Hematopoietic multipotent progenitor cell treated with erythropoietin and hydrocortisone succinate and interleukin-3 and kit ligand, for 6 days (in vitro differentiated cells): ENCODE data around the gene AK2.
A peak's percentile ranks its signal among the peaks of the same experiment; 100 is the strongest.

Experiments used
- DNase-seq: peaks from one replicate; pipeline ENCODE4 v3.0.0-alpha.2; 2015

The AK2 gene

DNA sequence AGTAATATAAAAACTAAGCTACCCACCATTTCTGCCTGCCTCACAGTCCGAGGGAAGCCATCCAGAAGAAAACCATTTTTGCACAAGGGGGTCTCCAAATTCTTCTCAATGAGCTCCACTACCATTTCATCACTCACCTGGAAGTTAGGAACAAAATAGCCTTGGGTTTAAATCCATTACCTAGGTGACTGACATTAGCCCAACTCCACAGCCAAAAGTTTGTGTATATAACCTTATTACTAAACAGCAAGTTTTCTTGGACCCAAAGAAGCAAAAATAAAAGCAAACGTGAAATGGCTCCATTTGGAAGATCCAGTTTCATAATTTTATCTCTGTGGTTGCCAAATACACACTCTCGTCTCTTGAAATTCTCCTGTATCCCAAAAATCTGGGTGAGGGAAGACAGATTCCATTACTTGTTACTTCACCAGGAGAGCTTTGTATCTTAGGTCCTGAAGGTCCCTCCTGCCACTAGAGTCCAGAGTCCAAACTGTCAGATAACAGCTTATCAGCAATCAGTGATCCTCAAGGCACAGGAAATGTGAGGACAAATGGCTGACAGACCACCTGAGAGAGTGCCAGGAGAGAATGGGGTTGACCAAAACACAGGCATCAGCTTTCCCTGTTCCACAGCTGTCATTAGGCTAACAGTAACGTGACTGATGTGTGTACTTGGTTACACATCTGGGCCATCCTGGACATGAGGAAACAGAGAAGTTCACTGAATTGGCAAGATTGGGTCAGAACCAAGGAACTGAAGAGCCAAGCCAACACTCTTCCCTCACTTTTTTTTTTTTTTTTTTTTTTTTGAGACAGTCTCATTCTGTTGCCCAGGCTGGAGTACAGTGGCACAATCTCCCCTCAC, 14.9 kb downstream of the AK2 start:
- no peak for DNase-seq

DNA sequence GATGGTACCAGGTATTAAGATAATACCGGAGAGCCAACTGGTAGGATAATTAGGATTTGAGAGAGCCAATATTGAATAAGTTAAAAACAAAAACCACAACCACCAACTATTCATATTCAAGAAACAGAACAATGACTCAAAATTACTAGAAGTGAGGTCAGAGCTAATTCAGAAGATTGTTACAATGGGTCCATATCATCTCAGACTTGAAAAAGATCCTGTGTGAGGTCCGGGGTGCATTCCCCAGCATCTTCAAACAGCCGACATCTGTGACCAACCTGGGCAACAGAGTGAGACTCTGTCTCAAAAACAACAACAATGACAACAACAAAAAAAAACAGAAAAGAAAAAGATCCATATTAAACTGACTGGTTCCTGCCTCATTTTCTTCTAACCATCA, 18.6 kb downstream of the AK2 start:
- DNase-seq = no peak

DNA sequence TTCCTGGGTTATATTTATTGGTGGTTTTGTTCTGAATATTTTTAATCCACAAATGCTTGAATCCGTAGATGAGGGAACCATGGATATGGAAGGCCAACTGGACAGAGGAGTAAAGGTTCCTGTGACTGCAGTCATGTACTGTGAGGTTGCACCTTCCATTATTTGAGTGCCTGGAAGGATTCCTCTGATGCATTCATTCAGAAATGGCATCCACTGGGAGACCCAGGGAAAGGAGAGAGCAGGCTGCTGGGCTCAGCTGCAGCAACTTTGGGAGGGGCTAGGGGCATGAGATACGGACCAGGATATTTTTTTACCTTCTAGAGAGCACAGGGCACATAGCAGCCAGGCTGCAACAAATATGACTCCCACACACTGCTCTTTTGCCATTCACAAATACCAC, 19.5 kb downstream of the AK2 start:
- DNase-seq = no peak

DNA sequence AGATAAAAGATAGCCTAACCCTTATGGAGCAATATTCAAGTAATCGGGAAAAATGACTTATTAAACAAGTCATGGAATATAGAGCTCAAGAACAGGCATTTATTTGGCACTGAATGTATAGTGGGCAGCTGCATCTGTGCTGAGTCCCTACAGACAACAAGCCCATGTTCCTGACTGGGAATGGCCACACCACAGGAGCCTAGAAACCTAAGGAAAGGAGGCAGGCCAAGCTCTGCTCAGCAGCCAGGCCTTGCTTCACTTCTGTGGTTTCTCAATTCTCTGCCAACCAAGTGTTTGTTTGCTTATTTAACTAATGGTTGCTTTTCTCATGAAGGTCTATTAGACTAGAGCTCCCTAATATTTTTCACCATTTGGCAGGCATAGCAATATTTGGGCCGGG, 21.5 kb downstream of the AK2 start:
- DNase-seq = no peak

DNA sequence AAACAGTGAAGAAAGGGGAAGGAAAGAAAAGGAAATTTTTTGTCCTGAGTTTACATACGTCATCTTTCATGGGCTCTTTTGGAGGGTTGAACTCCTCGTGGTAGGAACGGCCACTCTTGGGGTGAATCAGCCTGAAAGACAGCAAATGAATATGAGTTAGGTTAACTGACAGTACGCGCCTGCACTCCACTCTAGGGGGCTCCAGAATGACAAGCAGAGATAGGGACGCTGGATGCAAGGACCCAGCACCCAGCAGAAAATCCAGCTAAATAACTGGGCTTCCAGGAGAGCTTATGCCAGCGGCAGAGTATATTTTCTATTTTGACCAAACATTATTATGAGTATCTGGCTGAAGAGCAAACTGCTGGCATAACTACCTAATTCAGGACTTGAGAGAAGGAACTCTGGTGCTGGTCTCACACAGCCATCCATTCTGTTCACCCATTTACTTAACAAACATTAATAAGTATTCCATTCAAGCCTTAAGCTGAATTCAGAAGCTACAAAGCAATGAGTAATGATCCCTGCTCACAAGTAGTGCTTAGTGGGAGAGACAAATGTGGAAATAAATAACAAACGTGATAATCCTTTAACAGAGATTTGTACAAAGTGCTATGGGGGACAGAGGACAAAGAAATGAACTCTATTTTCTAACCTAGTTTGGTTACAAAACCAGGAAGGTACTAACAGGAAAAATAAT, 22.1 kb downstream of the AK2 start:
- DNase-seq = no peak

DNA sequence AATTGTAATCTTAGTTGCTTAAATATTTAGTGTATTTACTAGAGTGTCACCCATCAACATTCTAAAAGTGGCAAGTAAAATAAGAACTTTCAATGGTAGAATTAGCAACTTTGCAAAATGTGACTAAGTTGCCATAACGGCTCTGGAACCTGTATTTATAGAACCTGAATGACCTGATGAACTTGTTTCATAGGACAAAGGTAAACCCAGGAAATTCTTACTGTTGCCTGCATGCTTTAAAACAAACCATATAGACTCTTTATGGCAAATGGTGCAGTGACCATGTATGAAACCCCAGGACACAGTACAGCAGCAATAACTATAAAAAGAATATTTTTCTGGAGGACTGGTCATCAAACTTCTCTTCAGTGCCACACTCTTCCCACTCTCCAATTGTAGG, 22.9 kb downstream of the AK2 start:
- no peak for DNase-seq

DNA sequence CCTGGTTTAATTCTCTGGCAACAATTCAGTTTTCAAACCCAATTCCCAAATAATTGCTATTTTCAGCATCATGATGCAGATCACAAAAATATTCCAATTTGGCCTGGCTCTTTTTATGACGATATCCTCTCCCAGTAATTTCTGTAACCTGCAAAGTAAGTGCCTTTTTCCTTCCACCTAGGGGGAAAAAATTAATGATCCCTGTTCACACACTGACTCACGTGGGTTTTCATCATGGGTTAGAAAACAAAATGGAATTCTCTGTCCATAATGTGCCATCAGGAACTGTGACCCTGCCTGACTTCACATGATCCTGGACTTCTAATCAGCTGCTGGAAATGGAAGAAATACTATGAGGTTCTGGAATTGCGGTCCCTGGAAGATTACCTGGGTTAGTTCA, 24.5 kb downstream of the AK2 start:
- no peak for DNase-seq

DNA sequence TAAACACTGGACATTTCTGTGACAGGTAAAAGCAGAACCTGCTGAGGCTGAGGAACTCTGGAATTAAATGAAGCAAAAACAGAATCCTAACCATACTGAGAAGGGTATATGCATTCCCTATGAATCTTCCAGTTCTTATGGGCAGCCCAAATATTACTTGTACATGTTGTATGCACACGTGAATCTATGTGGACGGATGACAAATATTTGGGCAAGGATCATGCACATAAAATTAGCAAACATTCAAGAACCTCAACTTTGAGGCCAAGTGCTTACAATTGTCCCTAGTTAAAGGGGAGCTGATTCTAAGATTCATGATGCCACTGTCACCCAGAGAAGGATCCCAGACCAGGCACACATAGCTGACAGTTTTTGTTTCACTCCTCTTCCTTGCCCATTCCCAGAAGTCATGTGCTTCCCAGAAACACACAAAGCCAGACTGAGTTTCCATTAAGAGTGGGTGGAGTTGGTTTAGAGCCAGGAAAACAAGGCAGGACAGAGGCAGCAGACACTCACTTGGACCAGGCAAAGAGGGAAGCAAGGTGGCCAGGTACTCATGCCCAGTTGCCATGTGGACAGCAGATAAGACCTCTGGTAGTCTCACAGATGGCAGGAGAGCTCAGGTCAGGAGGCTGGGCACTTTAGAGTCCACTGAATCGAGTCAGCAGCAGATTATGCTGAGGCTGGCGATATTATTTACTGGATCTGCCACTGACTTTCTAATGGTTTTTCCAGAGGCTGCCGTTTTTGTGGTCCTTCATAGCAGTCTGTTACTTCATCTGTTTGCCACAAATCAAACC, 25.6 kb downstream of the AK2 start:
- no peak for DNase-seq

DNA sequence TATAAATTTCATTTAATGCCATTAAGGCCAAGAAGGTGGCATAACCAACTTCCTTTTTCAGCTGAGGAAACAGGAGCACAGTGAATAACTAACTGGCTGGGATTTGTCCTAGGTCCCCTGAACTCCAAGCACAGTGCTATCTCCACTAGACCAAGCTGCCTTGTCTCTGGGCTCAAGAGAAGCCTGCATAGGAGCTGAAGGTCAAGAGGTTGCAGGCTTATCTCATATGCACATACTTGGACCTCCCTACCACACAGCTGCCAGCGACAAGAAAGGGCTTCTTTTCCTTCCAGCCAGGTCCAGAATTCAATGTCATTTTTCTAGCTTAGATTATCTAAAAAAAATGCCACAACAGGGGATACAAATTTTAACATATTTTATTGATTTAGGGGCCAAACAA, 27.1 kb downstream of the AK2 start:
- peak; percentile 90 for DNase-seq

DNA sequence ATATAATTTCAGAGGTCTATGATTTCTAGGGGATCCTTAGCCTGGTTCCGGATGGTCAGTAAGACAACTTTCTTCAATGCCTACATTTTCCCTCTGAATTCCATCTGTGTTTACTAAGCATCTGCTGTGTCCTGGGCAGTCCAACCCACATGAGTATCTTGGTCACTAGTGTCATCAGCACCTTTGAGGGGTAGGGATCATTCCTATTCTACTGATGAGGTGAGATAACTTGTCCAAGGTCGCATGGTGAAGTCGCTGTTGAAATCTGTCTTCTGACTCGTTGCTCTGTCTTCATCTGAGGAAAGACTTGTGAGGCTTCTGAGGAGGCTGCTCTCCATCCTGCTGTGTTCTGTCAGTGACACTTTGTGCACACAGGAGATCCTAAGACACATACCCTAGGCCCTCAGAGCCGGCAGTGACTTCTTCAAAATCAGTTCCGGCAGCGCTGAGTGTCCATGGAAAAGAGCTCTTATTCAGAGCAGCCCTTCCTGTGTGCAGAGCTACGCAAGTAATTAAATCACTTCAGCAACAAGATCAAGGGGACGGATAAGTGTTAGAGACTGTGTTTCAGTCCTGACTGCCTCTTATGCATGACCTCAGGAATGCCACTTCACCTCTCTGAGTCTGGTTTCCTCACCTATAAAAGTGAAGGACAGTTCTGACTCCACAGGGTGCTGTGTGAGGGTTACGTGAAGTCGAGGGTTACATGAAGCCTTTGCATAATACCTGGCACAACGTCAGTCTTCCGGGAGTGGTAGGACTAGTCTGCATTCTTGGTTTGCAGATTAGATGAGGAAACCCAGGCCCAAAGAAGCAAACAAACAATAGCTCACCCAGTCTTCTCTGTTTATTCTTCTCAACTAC, 28.4 kb downstream of the AK2 start:
- no peak for DNase-seq

DNA sequence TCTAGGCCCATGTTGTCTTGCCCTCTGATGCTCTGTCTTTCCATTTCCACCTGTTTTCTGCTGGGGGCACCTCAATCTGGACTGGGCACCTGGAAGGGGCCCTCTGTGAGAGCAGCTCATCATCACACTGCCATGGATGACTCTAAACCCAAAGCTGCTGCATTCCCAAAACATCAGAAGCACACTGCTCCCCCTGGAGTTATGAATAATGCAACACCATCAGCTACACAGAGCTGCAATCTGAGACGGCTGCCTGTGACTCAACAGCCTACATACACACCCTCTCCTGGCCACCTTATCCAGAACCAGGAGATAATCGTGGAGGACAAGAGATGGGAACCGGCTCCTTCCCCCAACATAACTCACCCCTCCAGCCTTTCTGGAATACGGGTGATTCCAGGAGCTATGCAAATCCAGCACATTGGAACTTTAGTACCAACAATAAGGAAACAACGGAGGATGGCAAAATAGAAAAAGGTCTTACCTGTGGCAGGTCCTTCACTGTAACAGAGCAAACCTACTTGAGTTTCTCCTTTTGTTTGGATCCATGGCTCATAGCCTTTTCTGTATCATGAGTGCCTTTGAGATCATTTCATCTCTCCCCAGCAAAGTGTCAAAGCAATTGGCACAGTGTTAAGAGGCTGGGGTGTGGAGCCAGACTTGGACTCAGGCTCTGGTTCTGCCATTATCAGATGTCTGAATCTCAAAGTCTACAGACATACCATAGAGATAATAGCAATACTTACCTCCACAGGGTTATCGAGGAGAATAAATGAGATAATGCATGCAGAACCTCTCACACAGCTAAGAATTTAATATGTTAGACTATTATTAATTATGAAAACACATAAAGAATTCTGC, 29.3 kb downstream of the AK2 start:
- peak; percentile 52 for DNase-seq

DNA sequence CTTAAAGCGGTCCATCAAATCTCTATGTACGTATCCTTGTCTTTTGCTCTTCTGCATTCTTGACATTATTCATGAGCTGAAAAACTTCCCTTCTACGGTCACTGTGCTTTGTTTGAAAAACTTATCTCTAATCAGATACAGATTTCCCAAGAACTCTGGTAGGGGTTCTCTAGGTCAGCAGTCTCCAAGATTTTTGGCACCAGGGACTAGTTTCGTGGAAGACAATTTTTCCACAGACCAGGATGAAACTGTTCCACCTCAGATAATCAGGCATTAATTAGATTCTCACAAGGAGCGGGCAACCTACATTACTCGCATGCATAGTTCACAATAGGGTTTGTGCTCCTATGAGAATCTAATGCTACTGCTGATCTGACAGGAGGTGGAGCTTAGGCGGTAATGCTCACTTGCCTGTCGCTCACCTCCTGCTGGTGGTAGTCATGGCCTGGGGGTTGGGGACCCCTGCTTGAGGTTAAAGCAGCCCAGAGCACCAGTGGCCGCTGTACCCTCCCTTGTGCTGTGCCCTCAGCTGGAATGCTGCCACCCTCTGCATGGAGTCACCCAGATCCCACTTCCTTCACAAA, 30.8 kb downstream of the AK2 start:
- no peak for DNase-seq

DNA sequence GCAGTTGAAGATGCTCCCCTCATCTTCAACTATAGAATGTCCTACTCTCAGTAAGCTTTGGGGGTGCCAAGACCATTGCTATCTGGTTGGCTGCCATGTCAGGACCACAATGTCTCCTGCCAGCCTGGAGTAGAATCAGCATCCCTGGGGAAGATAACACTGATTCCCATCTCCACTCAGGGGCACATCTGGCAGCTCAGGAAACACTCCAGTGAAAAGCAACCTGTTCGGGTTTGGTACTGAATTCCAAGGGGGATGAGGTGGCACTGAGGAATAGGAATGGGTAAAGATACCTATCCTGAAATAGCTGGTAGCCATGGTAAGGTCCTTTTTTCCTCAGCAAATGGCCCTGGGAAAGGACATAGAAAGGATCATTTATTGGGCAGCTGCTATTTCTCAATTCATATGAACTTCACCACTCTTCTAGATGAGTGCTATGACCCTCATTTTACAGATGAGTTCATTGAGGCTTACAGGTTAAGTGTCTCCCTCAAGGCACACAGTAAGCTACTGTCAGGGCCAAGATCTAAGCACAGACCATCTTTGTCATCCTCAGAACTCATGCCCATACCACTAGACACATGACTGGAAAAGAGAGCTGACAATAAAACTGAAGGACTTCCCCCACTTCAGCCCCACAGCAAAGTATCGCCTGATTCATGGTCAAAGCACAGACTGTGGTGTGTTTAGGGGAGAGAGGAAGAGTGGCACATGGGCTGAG, 31.4 kb downstream of the AK2 start:
- DNase-seq = no peak

DNA sequence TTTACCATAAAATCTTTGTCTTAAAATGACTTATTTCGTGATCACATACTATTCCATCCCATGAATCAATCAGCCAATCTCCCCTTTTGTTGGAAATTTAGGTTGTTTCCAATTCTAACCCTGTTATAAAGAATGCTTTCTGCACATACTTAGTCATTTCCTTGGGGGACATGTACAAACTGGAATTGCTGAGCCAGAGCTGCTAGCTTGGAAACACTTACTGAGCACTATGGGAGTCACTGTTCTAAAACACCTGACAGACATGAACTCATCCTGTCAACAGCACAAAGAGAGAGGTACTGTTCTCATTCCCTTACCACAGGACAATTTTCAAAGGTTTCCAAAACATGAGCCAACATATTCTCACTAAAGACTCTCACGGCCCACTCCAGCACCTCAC, 32.1 kb downstream of the AK2 start:
- DNase-seq = no peak

DNA sequence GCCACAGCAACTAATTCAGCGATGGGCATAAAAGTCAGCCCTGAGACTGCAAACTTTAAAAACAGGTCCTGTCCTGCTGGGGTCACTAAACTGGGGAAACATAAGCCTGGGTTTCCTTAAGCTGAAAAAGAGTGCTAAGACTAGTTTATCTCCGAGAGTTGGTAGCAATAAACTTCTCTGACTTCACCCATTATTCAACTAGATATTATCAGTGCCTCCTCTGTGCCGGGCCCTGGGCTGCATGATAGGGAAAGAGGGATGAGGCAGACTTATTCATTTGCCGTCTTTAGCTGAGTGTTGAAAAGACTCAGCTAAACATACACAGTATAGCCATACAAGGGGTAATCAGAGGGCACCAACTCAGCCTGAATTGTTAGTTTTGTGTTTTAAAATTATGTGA, 33.0 kb downstream of the AK2 start:
- no peak for DNase-seq

DNA sequence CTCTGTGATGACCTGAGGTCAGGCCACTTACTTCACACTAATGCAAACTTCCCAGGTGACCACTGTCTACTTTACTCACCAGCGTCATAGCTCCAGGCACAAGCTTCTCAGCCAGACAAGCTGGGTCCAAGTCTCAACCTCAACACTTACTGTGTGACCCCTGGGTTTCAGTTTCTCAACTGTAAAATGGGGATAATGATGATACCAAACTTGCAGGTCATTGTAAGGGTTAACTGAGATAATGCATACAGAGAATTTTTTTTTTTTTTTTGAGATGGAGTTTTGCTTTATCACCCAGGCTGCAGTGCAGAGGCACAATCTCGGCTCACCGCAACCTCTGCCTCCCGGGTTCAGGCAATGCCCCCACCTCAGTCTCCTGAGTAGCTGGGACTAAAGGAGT, 34.7 kb downstream of the AK2 start:
- no peak for DNase-seq

DNA sequence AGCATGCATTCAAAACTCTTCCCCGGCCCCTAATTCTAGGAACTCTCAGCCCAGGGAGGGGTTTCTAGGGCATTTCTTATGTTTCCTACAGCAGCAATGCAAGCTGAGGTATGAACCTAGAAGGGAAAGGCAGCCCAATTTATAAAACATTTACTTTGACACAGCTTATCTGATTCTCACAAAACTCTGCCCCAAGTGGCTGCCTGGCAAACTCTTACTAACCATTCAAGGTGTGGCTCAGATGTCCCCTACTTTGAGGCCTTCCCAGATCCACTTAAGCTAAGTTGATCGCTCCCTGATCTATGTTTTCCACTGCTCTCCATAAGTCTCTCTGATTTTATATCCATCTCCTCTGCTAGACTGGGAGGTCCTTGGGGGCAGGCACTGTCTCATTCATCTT, 35.4 kb downstream of the AK2 start:
- peak; percentile 55 for DNase-seq

DNA sequence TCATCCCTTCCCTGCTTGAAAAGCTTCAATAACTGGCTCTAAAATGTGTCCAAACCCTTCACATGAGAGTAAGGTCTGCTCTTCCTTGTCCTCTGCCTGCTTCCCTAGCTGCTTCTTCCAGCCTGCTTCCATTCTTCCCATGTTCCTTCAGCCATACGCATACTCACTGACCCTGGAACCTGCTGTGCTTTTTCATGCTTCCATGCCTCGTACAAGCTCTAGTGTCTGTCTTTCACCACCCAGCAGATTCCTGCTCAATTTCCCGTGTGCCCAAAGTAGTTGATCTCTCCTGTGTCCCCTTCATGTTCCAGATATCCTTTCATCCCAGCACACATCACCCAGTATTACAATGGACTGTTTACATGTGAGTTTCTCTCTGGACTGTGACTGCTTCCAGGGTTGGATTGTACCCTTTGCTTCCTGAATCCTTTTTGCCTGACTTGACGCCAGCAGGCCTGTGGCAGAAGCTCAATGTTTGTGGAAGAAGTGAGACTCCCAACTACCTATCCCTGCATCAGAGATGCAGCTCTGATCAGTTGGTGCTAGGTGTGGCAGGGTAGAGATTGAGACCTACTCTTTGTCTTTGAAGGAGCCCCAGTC, 36.2 kb downstream of the AK2 start:
- no peak for DNase-seq

DNA sequence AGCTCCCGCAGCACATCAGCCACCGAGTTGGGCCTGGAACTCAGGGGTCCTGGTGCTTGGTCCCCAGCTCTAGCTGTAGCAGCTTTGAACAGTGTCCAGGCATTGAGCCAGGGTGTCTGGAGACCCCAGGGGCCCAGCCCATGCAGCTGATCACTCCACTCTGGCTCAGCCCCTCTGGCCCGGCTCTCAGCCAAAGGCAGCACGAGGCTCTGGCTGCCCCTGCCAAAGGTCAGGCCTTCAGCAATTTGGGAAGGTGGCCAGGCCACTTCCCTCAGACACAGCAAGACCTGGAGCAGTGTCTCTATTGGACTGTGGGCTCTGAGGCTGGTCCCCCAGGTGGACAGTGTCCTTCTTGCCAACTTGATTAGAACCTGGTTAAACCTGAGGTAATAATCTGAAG, 37.7 kb downstream of the AK2 start:
- DNase-seq = no peak

DNA sequence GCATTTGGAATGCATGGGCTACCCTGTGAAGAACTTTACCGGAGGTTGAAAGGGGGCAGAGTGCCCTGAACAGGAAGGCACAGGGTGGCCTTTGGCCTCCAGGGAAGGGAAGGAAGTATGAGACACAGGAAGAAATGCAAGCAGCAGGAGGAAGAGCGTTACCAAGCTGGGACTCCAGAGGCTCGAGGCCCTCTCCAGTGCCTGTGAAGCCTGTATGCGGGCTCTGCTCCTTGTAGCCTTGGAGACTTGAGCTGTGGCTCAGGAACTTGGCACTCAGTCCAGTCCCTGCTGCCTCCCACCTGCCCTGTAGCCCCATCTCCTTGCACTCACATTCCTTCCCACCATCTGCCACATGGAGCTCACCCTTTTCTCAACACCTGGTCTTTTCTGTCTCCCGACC, 38.6 kb downstream of the AK2 start:
- no peak for DNase-seq
